OCI-LY1 (cell line): ENCODE data around the gene FBLN2.

Experiments used
- H2AFZ ChIP-seq: fragments of 200-600 bp; sonication (generic), shearing (Covaris generic); 2 replicates; pipeline ENCODE4 v1.6.0; 2014; ENCODE audit warnings: antibody characterized with exemption, mild to moderate bottlenecking, low read length
- H3F3A ChIP-seq: fragments of 200-600 bp; sonication (generic), shearing (Covaris generic); 2 replicates; pipeline ENCODE4 v1.6.0; 2014; ENCODE audit warnings: mild to moderate bottlenecking, antibody characterized with exemption, low read length, moderate library complexity; ENCODE audit not compliant: insufficient read depth
- H3K27ac ChIP-seq: fragments of 200-600 bp; sonication (generic); 2 replicates; pipeline ENCODE4 v1.5.1; 2014; ENCODE audit warnings: low read length, mixed run types, mild to moderate bottlenecking, low read depth; ENCODE audit not compliant: poor library complexity, severe bottlenecking
- H3K27me3 ChIP-seq: fragments of 200-600 bp; sonication (generic); 2 replicates; pipeline ENCODE4 v1.6.0; 2014; ENCODE audit warnings: antibody characterized with exemption, mild to moderate bottlenecking, low read length, moderate library complexity; ENCODE audit not compliant: insufficient read depth
- H3K36me3 ChIP-seq: fragments of 200-600 bp; sonication (generic); 2 replicates; pipeline ENCODE4 v1.6.1; 2014; ENCODE audit warnings: mild to moderate bottlenecking, antibody characterized with exemption, low read length, moderate library complexity, mixed read lengths; ENCODE audit not compliant: insufficient read depth
- H3K4me1 ChIP-seq: fragments of 200-600 bp; sonication (generic); 2 replicates; pipeline ENCODE4 v1.5.1; 2014; ENCODE audit warnings: mild to moderate bottlenecking, low read length, moderate library complexity; ENCODE audit not compliant: insufficient read depth, severe bottlenecking
- H3K4me2 ChIP-seq: fragments of 200-600 bp; sonication (generic), shearing (Covaris generic); 2 replicates; pipeline ENCODE4 v1.6.1; 2014; ENCODE audit warnings: low read length
- H3K4me3 ChIP-seq: fragments of 200-600 bp; sonication (generic); 2 replicates; pipeline ENCODE4 v1.5.1; 2014; ENCODE audit warnings: low read length, low read depth, mild to moderate bottlenecking, mixed read lengths; ENCODE audit not compliant: poor library complexity, severe bottlenecking
- H3K79me2 ChIP-seq: fragments of 200-600 bp; shearing (Covaris generic); 2 replicates; pipeline ENCODE4 v1.6.1; 2016; ENCODE audit warnings: mixed run types, low read length, mixed read lengths; ENCODE audit not compliant: insufficient read depth
- H3K9ac ChIP-seq: fragments of 200-600 bp; sonication (generic), shearing (Covaris generic); 2 replicates; pipeline ENCODE4 v1.6.1; 2014; ENCODE audit warnings: mild to moderate bottlenecking, low read length, mixed read lengths
- H3K9me2 ChIP-seq: fragments of 200-600 bp; sonication (generic), shearing (Covaris generic); 2 replicates; pipeline ENCODE4 v1.6.1; 2014; ENCODE audit warnings: low read depth, mild to moderate bottlenecking, low read length, mixed read lengths
- H3K9me3 ChIP-seq: fragments of 200-600 bp; shearing (Covaris generic); 2 replicates; pipeline ENCODE4 v1.6.1; 2014; ENCODE audit warnings: low read length, mixed read lengths
- H4K20me1 ChIP-seq: fragments of 200-600 bp; sonication (generic), shearing (Covaris generic); 2 replicates; pipeline ENCODE4 v1.6.0; 2016; ENCODE audit warnings: mild to moderate bottlenecking, low read length; ENCODE audit not compliant: insufficient read depth
- CTCF ChIP-seq: fragments of 200-600 bp; sonication (generic), shearing (Covaris generic); IDR thresholded peaks from 2 replicates; pipeline ENCODE4 v1.5.1; 2017; ENCODE audit warnings: mild to moderate bottlenecking, antibody characterized with exemption, low read length, moderate library complexity, mixed read lengths
- EZH2 ChIP-seq: fragments of 200-600 bp; sonication (generic), shearing (Covaris generic); IDR thresholded peaks from 2 replicates; pipeline ENCODE4 v1.8.0; 2017; ENCODE audit warnings: borderline replicate concordance, mixed run types, mild to moderate bottlenecking, antibody characterized with exemption, low read length, moderate library complexity, mixed read lengths

The FBLN2 gene

GRCh38 chr3:13579063-13579462, 30.1 kb downstream of the FBLN2 start:
- H2AFZ ChIP-seq: no peak overlapping the region
- H4K20me1 ChIP-seq: no peaks in the 10 kb centered on the region
- peaks cover 7% of the 10 kb centered on the region for H3K27me3 ChIP-seq
- no peaks in the 10 kb centered on the region for H3K9me2 ChIP-seq
- H3K4me3 ChIP-seq: no peak overlapping the region
- no peaks in the 10 kb centered on the region for H3K4me1 ChIP-seq
- H3K36me3 ChIP-seq: no peaks in the 10 kb centered on the region
- no peaks in the 10 kb centered on the region for H3K79me2 ChIP-seq
- H3K4me2 ChIP-seq: no peak overlapping the region
- no peaks in the 10 kb centered on the region for H3K9me3 ChIP-seq
- TF ChIP-seq EZH2 (no peak), CTCF (no peak)
- H3K9ac ChIP-seq: no peak overlapping the region
- H3F3A ChIP-seq: no peaks in the 10 kb centered on the region
- no peak overlapping the region for H3K27ac ChIP-seq

GRCh38 chr3:13580256-13581023, 31.5 kb downstream of the FBLN2 start:
- H3K27ac ChIP-seq: no peak overlapping the region
- H3K4me1 ChIP-seq: no peaks in the 10 kb centered on the region
- H3K4me3 ChIP-seq: no peak overlapping the region
- no peaks in the 10 kb centered on the region for H4K20me1 ChIP-seq
- H3K9me3 ChIP-seq: no peaks in the 10 kb centered on the region
- TF ChIP-seq CTCF (no peak), EZH2 (no peak)
- H3K9me2 ChIP-seq: no peaks in the 10 kb centered on the region
- no peak overlapping the region for H3K4me2 ChIP-seq
- H3K79me2 ChIP-seq: no peaks in the 10 kb centered on the region
- peaks cover 7% of the 10 kb centered on the region for H3K27me3 ChIP-seq
- H3F3A ChIP-seq: no peaks in the 10 kb centered on the region
- H3K9ac ChIP-seq: no peak overlapping the region
- H2AFZ ChIP-seq: no peak overlapping the region
- H3K36me3 ChIP-seq: no peaks in the 10 kb centered on the region

- Histone ChIP-seq H3K27ac (no peak overlapping the region), H3K27me3 (peaks cover 4% of the 10 kb centered on the region; the same call in 1 of the 2 replicates), H3K9ac (no peak overlapping the region), H3F3A (no peaks in the 10 kb centered on the region), H3K9me2 (no peaks in the 10 kb centered on the region), H3K4me3 (no peak overlapping the region), H4K20me1 (no peaks in the 10 kb centered on the region), H3K36me3 (no peaks in the 10 kb centered on the region), H3K4me1 (no peaks in the 10 kb centered on the region), H3K79me2 (no peaks in the 10 kb centered on the region), H2AFZ (no peak overlapping the region), H3K9me3 (no peaks in the 10 kb centered on the region), H3K4me2 (no peak overlapping the region)
- TF ChIP-seq CTCF: no peak
- TF ChIP-seq EZH2: no peak
Measured at GRCh38 chr3:13581485-13582365, 32.8 kb downstream of the FBLN2 start.
